CD4-positive, alpha-beta T cell treated with Interleukin-2 at 100 ng/mL for 4 hours (primary cell): ENCODE results near the gene SGPL1.

Source experiments
- DNase-seq: peaks from one replicate; pipeline ENCODE4 v3.0.0-alpha.2; 2020; ENCODE audit warnings: low spot score

SGPL1 gene

GRCh38 chr10:70780370-70780760 is 35.4 kb upstream of the SGPL1 start:
- no peak for DNase-seq

GRCh38 chr10:70780772-70781171 is 35.0 kb upstream of the SGPL1 start:
- no peak for DNase-seq

GRCh38 chr10:70781461-70782051 is 34.2 kb upstream of the SGPL1 start:
- no peak for DNase-seq

GRCh38 chr10:70782086-70782745 is 33.5 kb upstream of the SGPL1 start:
- no peak for DNase-seq

GRCh38 chr10:70782746-70783680 is 32.7 kb upstream of the SGPL1 start:
- no peak for DNase-seq

- DNase-seq, result no peak
Measured at GRCh38 chr10:70784016-70784415, 31.7 kb upstream of the SGPL1 start.

- DNase-seq, result no peak
Measured at GRCh38 chr10:70784471-70784870, 31.3 kb upstream of the SGPL1 start.

GRCh38 chr10:70785190-70785589 is 30.6 kb upstream of the SGPL1 start, which contains the start of gene TBATA:
Gene TBATA (minus strand): TSS chr10:70785377. CDS start chr10:70783379, 1,998 bp downstream.
- no peak for DNase-seq

GRCh38 chr10:70786799-70787415 is 28.8 kb upstream of the SGPL1 start:
- peak; percentile 7 for DNase-seq

- DNase-seq, result no peak
Measured at GRCh38 chr10:70791386-70792039, 24.2 kb upstream of the SGPL1 start.

GRCh38 chr10:70795613-70796012 is 20.1 kb upstream of the SGPL1 start:
- no peak for DNase-seq

GRCh38 chr10:70797840-70798239 is 17.9 kb upstream of the SGPL1 start:
- DNase-seq, result no peak

GRCh38 chr10:70799124-70799523 is 16.6 kb upstream of the SGPL1 start:
- DNase-seq, result no peak

- no peak for DNase-seq
Measured at GRCh38 chr10:70801854-70802253, 13.9 kb upstream of the SGPL1 start.

GRCh38 chr10:70803775-70804420 is 11.8 kb upstream of the SGPL1 start:
- DNase-seq, result no peak

GRCh38 chr10:70804421-70804808 is 11.3 kb upstream of the SGPL1 start:
- no peak for DNase-seq

GRCh38 chr10:70805619-70806215 is 10.0 kb upstream of the SGPL1 start:
- no peak for DNase-seq

GRCh38 chr10:70806841-70807240 is 8.9 kb upstream of the SGPL1 start:
- no peak for DNase-seq

- DNase-seq, result no peak
Measured at GRCh38 chr10:70807556-70807955, 8.2 kb upstream of the SGPL1 start.

- DNase-seq, result no peak
Measured at GRCh38 chr10:70809011-70809611, 6.6 kb upstream of the SGPL1 start.

GRCh38 chr10:70809726-70810125 is 6.0 kb upstream of the SGPL1 start:
- no peak for DNase-seq
